ENCODE measurements around the gene TLE5.

GRCh38 chr19:3033595-3034405 lies 28.5 kb downstream of the TLE5 start:
- no peak for TF ChIP-seq EP300 (IDR thresholded peaks at IDR 0.05)
- TF ChIP-seq CTCF (IDR thresholded peaks at IDR 0.05) = no peak
- TF ChIP-seq POLR2A (IDR thresholded peaks at IDR 0.05) = no peak

All from tibial nerve (tissue), 4 donors.